HL-60/S4 treated with phorbol 12-myristate 13-acetate at 8.2 ng/mL for 4 days and 3 days (cell line): ENCODE data around the gene NEAT1.

ENCODE experiments used
- in situ Hi-C: fragments of 300-500 bp; cut with MboI; formaldehyde crosslinking; loops from 2 replicates; pipeline ENCODE4 v1.15.0; 2022; ENCODE audit warnings: low sequenced_read_pairs

NEAT1 gene

GRCh38 chr11:65477149-65477965, 54.8 kb downstream of the NEAT1 start:
- in situ Hi-C loops: no loop called here

- in situ Hi-C loops: no loop called here
These were observed 56.0 kb downstream of the NEAT1 start for GRCh38 chr11:65478388-65479183.

- in situ Hi-C loops: no loop called here
These were observed 56.9 kb downstream of the NEAT1 start for GRCh38 chr11:65479184-65480145.

GRCh38 chr11:65482306-65482850, 59.8 kb downstream of the NEAT1 start:
- in situ Hi-C loops: no loop called here

GRCh38 chr11:65485920-65486219, 63.3 kb downstream of the NEAT1 start:
- in situ Hi-C loops: no loop called here

GRCh38 chr11:65486570-65487466, 64.2 kb downstream of the NEAT1 start:
- in situ Hi-C loops: no loop called here

- in situ Hi-C loops: no loop called here
These were observed 65.1 kb downstream of the NEAT1 start for GRCh38 chr11:65487467-65488272.

- in situ Hi-C loops: no loop called here
These were observed 65.9 kb downstream of the NEAT1 start for GRCh38 chr11:65488273-65489034.

GRCh38 chr11:65489035-65489705, 66.6 kb downstream of the NEAT1 start:
- in situ Hi-C loops: no loop called here

- in situ Hi-C loops: no loop called here
These were observed 67.2 kb downstream of the NEAT1 start for GRCh38 chr11:65489706-65490320.

- in situ Hi-C loops: no loop called here
These were observed 68.5 kb downstream of the NEAT1 start for GRCh38 chr11:65491163-65491465.

- in situ Hi-C loops: no loop called here
These were observed 69.2 kb downstream of the NEAT1 start for GRCh38 chr11:65491614-65492386.

- in situ Hi-C loops: no loop called here
These were observed 69.7 kb downstream of the NEAT1 start for GRCh38 chr11:65492387-65492636.

- in situ Hi-C loops: no loop called here
These were observed 70.2 kb downstream of the NEAT1 start for GRCh38 chr11:65492637-65493366.

GRCh38 chr11:65493367-65494176, 71.0 kb downstream of the NEAT1 start:
- in situ Hi-C loops: no loop called here
